Uterus (tissue), 2 donors: ENCODE measurements around the gene GNPTAB.

Experiments used
- POLR2A ChIP-seq, 2 donors: fragments of 450-650 bp; IDR thresholded peaks; one replicate each; pipeline ENCODE4 v1.6.1; 2016; ENCODE audit warnings: antibody characterized with exemption in 2 of 2, mild to moderate bottlenecking in 1 of 2, moderate library complexity in 1 of 2
- TF ChIP-seq, protein P1 (sequence below), 4 experiments: fragments of 200-600 bp in 2 of 4; fragments of 450-650 bp in 2 of 4; sonication (generic) in 2 of 4; IDR thresholded peaks; one replicate each; pipeline ENCODE4 v1.5.1; 2016 to 2019; ENCODE audit warnings: antibody characterized with exemption in 4 of 4, mild to moderate bottlenecking in 2 of 4, moderate library complexity in 1 of 4

DNA sequence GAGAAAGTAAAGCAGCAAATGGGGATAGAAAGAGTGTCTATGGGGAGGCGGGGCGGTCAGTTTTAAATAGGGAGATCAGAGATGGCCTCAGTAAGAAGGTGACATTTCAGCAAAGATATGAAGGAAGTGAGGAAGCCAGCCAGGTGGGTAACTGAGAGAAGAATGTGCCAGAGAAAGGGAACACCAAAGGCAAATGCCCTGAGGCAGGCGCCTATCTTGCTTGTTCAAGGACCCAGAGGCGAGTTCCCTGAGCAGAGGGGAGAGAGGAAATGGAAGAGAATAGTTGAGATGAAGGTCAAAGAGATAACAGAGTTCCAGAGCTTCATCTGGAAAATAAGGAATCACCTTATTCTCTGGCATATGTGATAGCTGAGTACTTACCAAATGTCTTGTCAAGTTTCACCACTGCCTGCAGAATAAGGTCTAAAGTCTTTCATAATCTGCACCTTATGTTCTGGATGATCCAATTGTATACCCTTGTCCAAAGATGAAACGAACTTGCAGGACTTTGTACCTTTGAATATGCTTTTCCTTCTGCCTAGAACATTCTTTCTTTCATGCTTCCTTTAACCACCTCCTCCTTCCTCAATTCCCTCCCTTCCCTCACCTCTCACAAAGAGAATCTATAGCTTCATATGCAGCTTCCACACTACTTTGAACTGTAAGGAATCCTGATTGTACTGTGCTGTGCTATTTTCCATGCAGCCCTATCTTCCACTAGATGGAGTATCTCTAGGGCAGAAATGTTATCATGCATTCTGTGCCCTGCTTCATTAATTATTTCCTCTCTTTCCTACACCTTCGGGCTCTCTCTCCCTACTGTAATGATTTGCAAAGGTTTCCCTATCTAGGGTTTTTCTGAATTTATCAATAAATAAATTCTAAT is 38.5 kb downstream of the GNPTAB start:
- TF ChIP-seq, protein P1, sequence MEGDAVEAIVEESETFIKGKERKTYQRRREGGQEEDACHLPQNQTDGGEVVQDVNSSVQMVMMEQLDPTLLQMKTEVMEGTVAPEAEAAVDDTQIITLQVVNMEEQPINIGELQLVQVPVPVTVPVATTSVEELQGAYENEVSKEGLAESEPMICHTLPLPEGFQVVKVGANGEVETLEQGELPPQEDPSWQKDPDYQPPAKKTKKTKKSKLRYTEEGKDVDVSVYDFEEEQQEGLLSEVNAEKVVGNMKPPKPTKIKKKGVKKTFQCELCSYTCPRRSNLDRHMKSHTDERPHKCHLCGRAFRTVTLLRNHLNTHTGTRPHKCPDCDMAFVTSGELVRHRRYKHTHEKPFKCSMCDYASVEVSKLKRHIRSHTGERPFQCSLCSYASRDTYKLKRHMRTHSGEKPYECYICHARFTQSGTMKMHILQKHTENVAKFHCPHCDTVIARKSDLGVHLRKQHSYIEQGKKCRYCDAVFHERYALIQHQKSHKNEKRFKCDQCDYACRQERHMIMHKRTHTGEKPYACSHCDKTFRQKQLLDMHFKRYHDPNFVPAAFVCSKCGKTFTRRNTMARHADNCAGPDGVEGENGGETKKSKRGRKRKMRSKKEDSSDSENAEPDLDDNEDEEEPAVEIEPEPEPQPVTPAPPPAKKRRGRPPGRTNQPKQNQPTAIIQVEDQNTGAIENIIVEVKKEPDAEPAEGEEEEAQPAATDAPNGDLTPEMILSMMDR (IDR thresholded peaks at IDR 0.05) = peak in 2 of 4 experiments; percentile 9 to 21
- no peak for TF ChIP-seq POLR2A (IDR thresholded peaks at IDR 0.05)
